GM12892 (cell line): Measurements from ENCODE around the gene TPD52L1.
"Not testable (repeated sequence)": the region's sequence is repeated elsewhere in the genome, so short reads cannot be mapped to it uniquely, and the experiment has no call there.

Experiments
- DNase-seq: peaks from one replicate; pipeline ENCODE4 v3.0.0; 2011; ENCODE audit not compliant: insufficient read length
- FAIRE-seq: peaks from 2 replicates; lab custom pipeline; 2011; peaks lifted over from hg19 to GRCh38; lab: Jason Lieb, UNC
- POLR2A ChIP-seq: IDR thresholded peaks from 2 replicates; pipeline ENCODE4 v1.6.1; 2011; ENCODE audit warnings: low read depth, low read length, control low read depth
- POLR2AphosphoS5 ChIP-seq: IDR thresholded peaks from 2 replicates; pipeline ENCODE4 v1.6.1; 2011; ENCODE audit warnings: low read depth, low read length, control low read depth
- TAF1 ChIP-seq: IDR thresholded peaks from 2 replicates; pipeline ENCODE4 v1.6.1; 2011; ENCODE audit warnings: low read depth, mild to moderate bottlenecking, control low read depth, low read length, borderline replicate concordance

Gene TPD52L1

DNA sequence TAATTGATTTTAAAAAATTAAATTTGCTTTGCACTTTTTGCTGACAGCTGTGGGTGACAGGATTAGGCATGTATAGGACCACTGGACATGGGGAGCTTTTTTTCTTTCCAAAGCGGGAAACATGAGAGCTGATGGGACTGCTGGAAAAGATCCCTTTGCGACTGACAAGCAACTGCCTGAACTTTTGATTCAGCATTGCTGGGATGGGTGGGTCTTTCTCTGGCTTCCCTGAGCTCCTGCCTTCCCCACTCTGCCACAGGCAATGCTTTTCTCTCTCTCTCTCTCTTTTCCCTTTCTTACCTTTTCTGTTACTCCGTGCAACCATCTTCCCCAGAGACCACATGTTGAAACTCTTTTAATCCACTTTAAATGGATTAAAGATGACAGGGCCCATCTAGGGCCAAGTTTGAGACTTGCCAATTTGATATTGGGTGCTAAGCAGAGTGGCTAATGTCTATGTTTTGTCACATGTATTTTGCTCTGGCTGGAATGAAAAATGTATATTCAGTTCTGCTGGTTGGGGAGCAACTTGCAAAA lies 33.5 kb upstream of the TPD52L1 start:
- DNase-seq (no peak), FAIRE-seq (no peak)
- TF ChIP-seq POLR2AphosphoS5 (no peak), TAF1 (no peak), POLR2A (no peak)

DNA sequence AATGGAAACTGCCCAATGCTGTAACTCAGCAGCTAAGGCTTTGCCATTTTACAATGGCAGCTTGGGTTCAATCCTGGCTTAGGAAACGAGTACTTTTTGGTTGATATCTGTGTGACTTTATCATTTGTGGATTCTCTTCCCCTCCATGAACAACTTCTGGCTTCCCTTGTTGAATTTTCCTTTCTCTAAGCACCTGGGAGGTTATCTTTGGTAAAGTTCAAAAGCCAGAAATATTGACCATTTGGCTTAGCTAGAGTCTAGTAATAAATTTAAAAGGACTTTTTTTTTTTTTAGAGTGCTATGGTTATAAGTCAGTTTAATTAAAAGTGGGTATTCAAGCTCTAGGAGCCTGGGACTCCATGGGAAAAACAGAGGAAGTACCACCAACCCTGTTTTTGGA lies 31.7 kb upstream of the TPD52L1 start:
- FAIRE-seq (no peak), DNase-seq (no peak)
- TF ChIP-seq POLR2A (no peak), POLR2AphosphoS5 (no peak), TAF1 (no peak)

DNA sequence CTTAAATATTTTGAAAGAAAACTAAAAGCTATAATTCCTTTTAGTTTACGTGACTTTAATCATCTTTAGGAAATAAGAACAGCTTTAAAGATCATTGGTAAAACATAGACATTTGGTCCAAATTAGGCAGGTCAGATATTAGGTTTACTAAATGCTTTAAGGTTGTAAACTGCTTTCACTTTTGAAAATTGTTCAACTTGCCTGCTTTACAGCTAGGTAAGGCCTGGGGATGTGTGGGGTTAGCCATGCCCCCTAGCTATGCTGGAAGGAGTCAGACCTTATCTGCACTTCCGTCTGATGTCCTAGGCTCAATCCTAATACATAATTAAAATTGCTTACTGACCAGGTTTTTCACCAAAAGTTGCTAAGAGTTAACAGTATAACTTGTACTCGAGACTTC lies 30.5 kb upstream of the TPD52L1 start:
- DNase-seq: no peak
- FAIRE-seq: no peak
- TF ChIP-seq POLR2AphosphoS5: no peak
- no peak for TF ChIP-seq TAF1
- no peak for TF ChIP-seq POLR2A

DNA sequence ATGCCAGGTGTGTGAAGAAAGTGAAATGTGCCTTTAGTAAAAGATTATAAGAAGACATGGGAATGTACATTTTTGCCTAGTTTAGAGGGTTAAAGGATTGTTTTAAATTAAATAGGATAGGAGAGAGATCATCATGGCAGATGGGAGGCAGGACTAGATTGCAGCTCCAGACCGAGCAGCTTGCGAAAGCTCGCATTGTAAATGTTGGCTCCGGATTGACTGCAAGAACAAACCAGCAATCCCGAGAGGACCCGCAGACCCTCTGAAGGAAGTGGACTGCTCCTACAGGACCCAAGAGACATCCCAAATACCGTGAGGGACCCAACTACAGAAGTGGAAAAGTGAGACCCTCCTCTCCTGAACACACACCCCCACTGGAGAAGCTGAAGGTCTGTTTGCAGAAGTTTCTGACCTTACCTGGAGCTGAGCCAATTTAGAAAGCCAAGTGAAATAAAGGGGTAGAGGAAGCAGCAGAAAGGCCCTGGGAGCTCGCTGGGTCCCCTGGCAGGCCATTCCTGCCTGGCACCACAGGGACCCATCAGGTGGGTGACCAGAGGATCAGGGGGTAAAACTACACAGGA lies 30.0 kb upstream of the TPD52L1 start:
- DNase-seq: no peak
- no peak for TF ChIP-seq POLR2AphosphoS5
- TF ChIP-seq POLR2A: no peak
- TF ChIP-seq TAF1: no peak
- FAIRE-seq: no peak

DNA sequence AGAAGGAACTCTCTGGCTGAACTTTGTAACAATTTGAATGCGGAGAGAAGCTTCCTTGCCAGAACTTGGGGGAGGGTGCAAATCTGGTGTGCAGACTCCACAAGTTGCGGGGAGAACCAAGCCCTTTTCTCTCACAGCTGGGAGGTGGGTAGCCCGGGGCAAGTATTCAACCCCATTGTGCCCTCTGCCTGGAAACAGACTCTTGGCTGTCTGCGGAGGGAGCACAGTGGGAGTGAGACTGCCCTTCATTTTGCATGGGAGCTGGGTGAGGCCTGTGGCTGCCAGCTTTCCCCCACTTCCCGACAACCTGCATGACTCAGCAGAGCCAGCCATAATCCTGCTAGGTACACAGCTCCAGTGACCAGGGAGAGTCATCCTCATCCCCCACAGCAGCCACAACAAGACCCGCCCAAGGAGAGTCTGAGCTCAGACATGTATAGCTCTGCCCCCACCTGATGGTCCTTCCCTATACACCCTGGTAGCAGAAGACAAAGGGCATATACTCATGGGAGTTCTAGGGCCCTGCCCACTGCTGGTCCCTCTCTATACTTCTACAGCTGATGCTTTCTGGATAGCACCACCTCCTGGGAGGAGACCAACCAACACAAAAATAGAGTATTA lies 29.4 kb upstream of the TPD52L1 start:
- DNase-seq: no peak
- TF ChIP-seq POLR2AphosphoS5: no peak
- no peak for TF ChIP-seq TAF1
- no peak for TF ChIP-seq POLR2A

GRCh38 chr6:125125856-125126255 lies 27.7 kb upstream of the TPD52L1 start:
- not testable (repeated sequence) for FAIRE-seq

More for the DNA sequence above, 29.4 kb upstream of the TPD52L1 start:
- FAIRE-seq: no peak

GRCh38 chr6:125129354-125129753 lies 24.2 kb upstream of the TPD52L1 start:
- DNase-seq (no peak), FAIRE-seq (no peak)
- no peak for TF ChIP-seq POLR2A
- TF ChIP-seq TAF1: no peak
- no peak for TF ChIP-seq POLR2AphosphoS5

More at GRCh38 chr6:125125856-125126255, 27.7 kb upstream of the TPD52L1 start:
- DNase-seq: not testable (repeated sequence)

DNA sequence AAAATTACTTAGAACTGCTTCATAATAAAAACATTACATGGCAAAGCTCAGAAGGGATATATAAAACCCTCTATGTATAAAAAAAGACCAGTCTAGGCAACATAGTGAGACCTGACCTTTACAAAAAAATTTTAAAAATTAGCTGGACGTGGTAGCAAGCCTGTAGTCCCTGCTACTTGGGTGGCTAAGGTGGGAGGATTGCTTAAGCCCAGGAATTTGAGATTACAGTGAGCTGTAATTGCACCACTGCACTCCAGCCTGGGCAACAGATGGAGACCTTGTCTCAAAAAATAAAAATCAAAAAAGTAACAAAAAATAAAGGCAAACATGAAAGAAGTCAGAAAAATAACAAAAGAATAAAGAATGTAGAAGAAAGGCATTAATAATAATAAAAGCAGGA lies 21.5 kb upstream of the TPD52L1 start:
- DNase-seq (no peak), FAIRE-seq (no peak)
- TF ChIP-seq TAF1: no peak
- TF ChIP-seq POLR2A: no peak
- no peak for TF ChIP-seq POLR2AphosphoS5

- TF ChIP-seq POLR2AphosphoS5 (no peak), POLR2A (no peak), TAF1 (no peak)
- no peak for DNase-seq
- no peak for FAIRE-seq
These were observed 17.2 kb upstream of the TPD52L1 start for GRCh38 chr6:125136378-125136777.

DNA sequence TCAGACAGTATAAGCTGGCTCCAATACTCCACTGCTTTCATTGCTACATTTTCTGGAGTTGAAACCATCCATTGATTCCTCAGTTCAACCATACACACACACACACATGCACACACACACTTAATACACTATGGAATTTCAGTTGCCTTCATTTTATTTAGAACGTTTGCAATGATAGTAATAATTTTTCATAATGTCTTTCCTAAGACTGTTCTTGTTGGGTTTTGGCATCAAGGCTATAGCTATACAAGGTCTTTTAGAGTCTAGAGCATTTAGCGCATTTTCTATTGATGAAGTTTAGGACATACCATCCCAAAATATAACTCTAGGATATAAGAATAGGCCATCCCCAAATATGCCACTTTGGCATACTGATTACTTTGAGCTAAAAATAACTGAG lies 15.5 kb upstream of the TPD52L1 start:
- TF ChIP-seq TAF1 (no peak), POLR2AphosphoS5 (no peak), POLR2A (no peak)
- FAIRE-seq (no peak), DNase-seq (no peak)

DNA sequence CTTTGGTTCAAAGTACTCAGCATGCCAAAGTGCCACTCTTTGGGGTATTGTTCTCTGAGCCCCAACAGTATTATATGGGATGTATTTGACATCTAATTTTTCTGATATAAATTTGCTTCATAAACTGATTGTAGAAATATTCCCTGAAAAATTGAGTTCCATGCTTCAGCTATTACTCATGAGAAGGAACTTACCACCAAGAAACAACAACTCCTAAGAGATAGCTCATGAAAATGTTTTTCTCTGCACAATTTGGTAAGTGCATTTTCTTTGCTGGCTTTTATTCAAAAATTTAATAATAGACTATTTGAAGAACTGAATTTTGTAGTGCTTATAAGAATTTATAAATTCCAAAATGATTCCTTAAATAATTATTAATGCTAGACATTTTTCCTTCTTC lies 12.8 kb upstream of the TPD52L1 start:
- FAIRE-seq (no peak), DNase-seq (no peak)
- TF ChIP-seq POLR2A (no peak), POLR2AphosphoS5 (no peak), TAF1 (no peak)

DNA sequence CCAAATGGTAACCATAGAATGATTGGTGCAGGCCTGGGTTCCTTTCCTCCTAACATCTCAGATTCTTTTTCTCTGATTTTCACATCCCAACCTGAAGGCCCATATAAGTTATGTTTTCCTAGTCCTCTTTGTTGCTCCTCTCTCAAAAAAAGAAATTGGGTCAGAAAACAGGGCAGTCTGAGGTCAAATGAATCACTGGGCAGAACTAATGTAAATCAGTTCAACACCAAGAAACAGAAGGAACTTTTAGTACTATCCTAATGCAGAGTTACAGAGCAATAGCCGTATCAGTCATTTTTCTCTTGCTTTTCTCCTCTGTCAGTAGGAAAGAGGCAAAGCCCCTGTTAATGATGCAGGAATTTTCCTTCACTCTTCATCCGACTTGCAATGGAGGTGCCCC lies 11.0 kb upstream of the TPD52L1 start:
- FAIRE-seq (no peak), DNase-seq (no peak)
- no peak for TF ChIP-seq POLR2A
